GM23248 (cell line): Measurements from ENCODE around the gene CBLN1. TPM values are rescaled to one million over a fixed set of nuclear protein-coding genes. Genes with fewer than 3 reads are reported as not detected.

Source experiments
- DNase-seq: peaks from one replicate; pipeline ENCODE4 v3.0.0-alpha.2; 2015
- H2AFZ ChIP-seq: fragments of 200-600 bp; sonication (generic); 2 replicates; pipeline ENCODE4 v1.6.1; 2016; ENCODE audit warnings: antibody characterized with exemption
- H3F3A ChIP-seq: fragments of 200-600 bp; sonication (generic); 2 replicates; pipeline ENCODE4 v1.6.1; 2016; ENCODE audit warnings: mild to moderate bottlenecking, antibody characterized with exemption, mixed run types; ENCODE audit not compliant: insufficient read depth
- H3K27ac ChIP-seq: fragments of 200-600 bp; sonication (generic); 2 replicates; pipeline ENCODE4 v1.5.1; 2016; ENCODE audit warnings: mild to moderate bottlenecking
- H3K27me3 ChIP-seq: fragments of 200-600 bp; sonication (generic); replicated peaks from 2 replicates; pipeline ENCODE4 v1.6.1; 2016; ENCODE audit warnings: mild to moderate bottlenecking; ENCODE audit not compliant: insufficient read depth
- H3K36me3 ChIP-seq: fragments of 200-600 bp; sonication (generic); 2 replicates; pipeline ENCODE4 v1.6.1; 2016; ENCODE audit warnings: low read depth, mild to moderate bottlenecking
- H3K4me1 ChIP-seq: fragments of 200-600 bp; sonication (generic); 2 replicates; pipeline ENCODE4 v1.6.1; 2016; ENCODE audit warnings: mild to moderate bottlenecking; ENCODE audit not compliant: insufficient read depth
- H3K4me2 ChIP-seq: fragments of 200-600 bp; sonication (generic); one replicate; pipeline ENCODE4 v1.6.1; 2016; ENCODE audit warnings: mild to moderate bottlenecking; ENCODE audit not compliant: unreplicated experiment
- H3K4me3 ChIP-seq: fragments of 200-600 bp; sonication (generic); 2 replicates; pipeline ENCODE4 v1.5.1; 2016; ENCODE audit warnings: mild to moderate bottlenecking
- H3K79me2 ChIP-seq: fragments of 200-600 bp; sonication (generic); 2 replicates; pipeline ENCODE4 v1.6.1; 2016; ENCODE audit warnings: mild to moderate bottlenecking; ENCODE audit not compliant: insufficient read depth
- H3K9ac ChIP-seq: fragments of 200-600 bp; sonication (generic); 2 replicates; pipeline ENCODE4 v1.6.1; 2016; ENCODE audit warnings: mild to moderate bottlenecking
- H3K9me2 ChIP-seq: fragments of 200-600 bp; sonication (generic); 2 replicates; pipeline ENCODE4 v1.6.1; 2016; ENCODE audit warnings: mixed run types, mild to moderate bottlenecking, moderate library complexity; ENCODE audit not compliant: insufficient read depth
- H3K9me3 ChIP-seq: fragments of 200-600 bp; sonication (generic); one replicate; pipeline ENCODE4 v1.6.1; 2017; ENCODE audit warnings: low read depth
- H4K20me1 ChIP-seq: fragments of 200-600 bp; sonication (generic); 2 replicates; pipeline ENCODE4 v1.6.0; 2016; ENCODE audit not compliant: insufficient read depth
- EZH2 ChIP-seq: fragments of 200-600 bp; sonication (generic); IDR thresholded peaks from 2 replicates; pipeline ENCODE4 v1.6.1; 2018; ENCODE audit warnings: antibody characterized with exemption, mild to moderate bottlenecking; ENCODE audit not compliant: insufficient read depth, poor library complexity, severe bottlenecking
- EZH2phosphoT487 ChIP-seq: fragments of 200-600 bp; sonication (generic); IDR thresholded peaks from 2 replicates; pipeline ENCODE4 v1.6.1; 2018; ENCODE audit warnings: antibody characterized with exemption, moderate library complexity, mild to moderate bottlenecking, low read depth; ENCODE audit not compliant: insufficient read depth
- WGBS, 2 experiments: methylation state at CpG; one replicate each; pipeline ENCODE4 v1.1.6; 2015 to 2017; ENCODE audit warnings: low lambda C conversion rate in 2 of 2, low coverage in 1 of 2; ENCODE audit errors: missing lambda C conversion rate in 2 of 2; 5-methylcytosine and 5-hydroxymethylcytosine counted together
- in situ Hi-C: fragments of 300-500 bp; cut with MboI; formaldehyde crosslinking; loops from 2 replicates; pipeline ENCODE4 v1.15.0; 2020
- polyA plus RNA-seq: library from polyadenylated mRNA; unstranded; fragments of >200 nt; fragmentation: Nextera tagmentation; extraction: Ambion mirVana; gene quantifications from 2 replicates; pipeline ENCODE4 v1.2.1, GENCODE V29; 2016
- total RNA-seq: library from RNA; depleted of rRNA; stranded (reverse); fragments of >200 nt; shearing (Covaris generic); gene quantifications from 2 replicates; pipeline ENCODE4 v1.2.3, GENCODE V29; 2014

The CBLN1 gene
- total and polyA plus RNA-seq, 2 experiments from 2014 or later = not detected

- H3K27me3 ChIP-seq = peaks cover 54% of the 10 kb centered on the region
- H2AFZ ChIP-seq = no peak overlapping the region
- no peaks in the 10 kb centered on the region for H4K20me1 ChIP-seq
- no peaks in the 10 kb centered on the region for H3K36me3 ChIP-seq
- 3 to 5% methylated on average over 25 of the region's 25 CpGs for WGBS, 2 experiments
- TF ChIP-seq EZH2phosphoT487 (no peak), EZH2 (no peak)
- no peak for DNase-seq
- H3K79me2 ChIP-seq = no peaks in the 10 kb centered on the region
- H3K9ac ChIP-seq = no peak overlapping the region
- in situ Hi-C loops = no loop called here
- no peak overlapping the region for H3K4me3 ChIP-seq
- no peaks in the 10 kb centered on the region for H3K4me1 ChIP-seq
- H3K4me2 ChIP-seq = no peak overlapping the region
- no peaks in the 10 kb centered on the region for H3K9me3 ChIP-seq
- no peak overlapping the region for H3K27ac ChIP-seq
- no peaks in the 10 kb centered on the region for H3K9me2 ChIP-seq
- no peaks in the 10 kb centered on the region for H3F3A ChIP-seq
Observed at GRCh38 chr16:49283376-49284049, 1.9 kb upstream of the CBLN1 start.

- H2AFZ ChIP-seq = no peak overlapping the region; the same call in 1 of the 2 replicates
- peak overlapping the region; percentile 25; the same call in 1 of the 2 replicates for H3K4me3 ChIP-seq
- no peaks in the 10 kb centered on the region for H3K36me3 ChIP-seq
- TF ChIP-seq EZH2phosphoT487 (no peak), EZH2 (peak; percentile 84)
- no peaks in the 10 kb centered on the region for H3K79me2 ChIP-seq
- in situ Hi-C loops = no loop called here
- H3F3A ChIP-seq = no peaks in the 10 kb centered on the region
- H3K4me2 ChIP-seq = no peak overlapping the region
- H3K27me3 ChIP-seq = peaks cover 61% of the 10 kb centered on the region
- no peaks in the 10 kb centered on the region for H3K9me2 ChIP-seq
- no peaks in the 10 kb centered on the region for H4K20me1 ChIP-seq
- no peaks in the 10 kb centered on the region for H3K4me1 ChIP-seq
- H3K9ac ChIP-seq = no peak overlapping the region
- 3 to 4% methylated on average over 36 to 44 of the region's 49 CpGs for WGBS, 2 experiments
- H3K27ac ChIP-seq = no peak overlapping the region
- no peaks in the 10 kb centered on the region for H3K9me3 ChIP-seq
- DNase-seq = no peak
Observed at GRCh38 chr16:49282690-49283375, 1.2 kb upstream of the CBLN1 start.

DNA sequence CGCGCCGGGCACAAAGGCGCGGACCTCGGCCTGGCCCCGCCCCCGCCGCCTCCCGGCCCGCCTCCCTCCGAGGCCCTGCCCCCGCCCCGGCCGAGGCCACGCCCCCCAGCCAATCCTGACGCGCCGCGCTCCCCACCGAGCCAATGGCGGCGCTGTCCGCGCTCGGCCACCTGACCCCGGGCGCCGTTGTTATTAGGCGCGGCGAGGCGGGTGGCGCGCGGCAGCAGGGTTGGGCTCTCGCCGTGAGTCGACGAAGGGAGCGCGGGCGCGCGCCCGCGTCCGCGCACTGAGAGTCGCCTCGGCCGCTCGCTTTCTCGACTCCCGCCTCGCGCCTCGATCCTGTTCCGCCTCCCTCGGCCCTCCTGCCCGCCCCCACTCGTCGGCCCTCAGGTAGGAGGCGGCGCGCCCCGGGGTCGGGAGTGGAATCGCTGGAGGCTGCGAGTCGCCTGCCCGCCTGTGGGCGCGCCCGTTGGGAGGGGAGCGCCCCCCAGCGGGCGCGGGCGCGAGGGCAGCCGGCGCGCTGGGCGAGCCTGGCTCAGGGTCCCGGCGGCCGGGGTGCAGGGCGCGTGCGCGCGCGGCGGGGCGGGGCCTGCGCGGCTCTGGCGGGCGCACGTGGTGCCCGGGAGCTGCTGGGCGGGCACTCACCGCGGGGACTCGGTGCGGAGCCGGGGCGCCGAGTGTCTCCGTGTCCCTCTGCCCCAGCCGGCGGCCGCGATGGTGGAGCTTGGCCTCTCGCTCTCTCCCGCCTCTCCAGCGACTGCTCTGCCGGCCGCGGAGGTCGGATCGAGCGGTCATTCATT is 405 bp upstream of the CBLN1 start:
- TF ChIP-seq EZH2 (no peak), EZH2phosphoT487 (no peak)
- H3K9me3 ChIP-seq = no peaks in the 10 kb centered on the region
- peak overlapping the region; percentile 36 for H3K4me2 ChIP-seq
- no peak overlapping the region for H3K27ac ChIP-seq
- no peaks in the 10 kb centered on the region for H3K36me3 ChIP-seq
- H3K27me3 ChIP-seq = peaks cover 68% of the 10 kb centered on the region
- peak overlapping the region; percentile 43; the same call in 1 of the 2 replicates for H3K4me3 ChIP-seq
- H3K9ac ChIP-seq = no peak overlapping the region
- H3K9me2 ChIP-seq = no peaks in the 10 kb centered on the region
- WGBS, 2 experiments = 4 to 5% methylated on average over 66 to 85 of the region's 124 CpGs
- H3K4me1 ChIP-seq = no peaks in the 10 kb centered on the region
- no peak overlapping the region; the same call in 1 of the 2 replicates for H2AFZ ChIP-seq
- H4K20me1 ChIP-seq = no peaks in the 10 kb centered on the region
- peak; percentile 86 for DNase-seq
- no peaks in the 10 kb centered on the region for H3F3A ChIP-seq
- in situ Hi-C loops = no loop called here
- no peaks in the 10 kb centered on the region for H3K79me2 ChIP-seq

- TF ChIP-seq EZH2 = no peak
- no peak for TF ChIP-seq EZH2phosphoT487
- H3K9me3 ChIP-seq = no peaks in the 10 kb centered on the region
- no peaks in the 10 kb centered on the region for H4K20me1 ChIP-seq
- H3K79me2 ChIP-seq = no peaks in the 10 kb centered on the region
- DNase-seq = no peak
- no peak overlapping the region for H3K4me2 ChIP-seq
- H3K36me3 ChIP-seq = no peaks in the 10 kb centered on the region
- no peak overlapping the region for H2AFZ ChIP-seq
- H3K4me3 ChIP-seq = no peak overlapping the region
- H3K9me2 ChIP-seq = no peaks in the 10 kb centered on the region
- no peak overlapping the region for H3K27ac ChIP-seq
- peaks cover 80% of the 10 kb centered on the region for H3K27me3 ChIP-seq
- no peaks in the 10 kb centered on the region for H3F3A ChIP-seq
- in situ Hi-C loops = no loop called here
- H3K4me1 ChIP-seq = no peaks in the 10 kb centered on the region
- 9% methylated on average over 33 to 36 of the region's 37 CpGs for WGBS, 2 experiments
- no peak overlapping the region for H3K9ac ChIP-seq
Observed at GRCh38 chr16:49280841-49281371, 732 bp downstream of the CBLN1 start.
